MV-4-11 (cell line): ENCODE data around the gene MUC12.

Experiments
- DNase-seq: peaks from one replicate; lab custom pipeline; 2025; lab: John Stamatoyannopoulos, UW

Gene MUC12

GRCh38 chr7:101066833-101067177, 97.4 kb downstream of the MUC12 start:
- no peak for DNase-seq

GRCh38 chr7:101068401-101068800, 99.0 kb downstream of the MUC12 start:
- no peak for DNase-seq
